Measurements from ENCODE around the gene RLBP1.

GRCh38 chr15:89203705-89204273, 17.6 kb downstream of the RLBP1 start:
- TF ChIP-seq CTCF (IDR thresholded peaks at IDR 0.05) (no peak), POLR2A (IDR thresholded peaks at IDR 0.05) (no peak)
